ENCODE results near the gene TTLL5.

The TTLL5 gene

DNA sequence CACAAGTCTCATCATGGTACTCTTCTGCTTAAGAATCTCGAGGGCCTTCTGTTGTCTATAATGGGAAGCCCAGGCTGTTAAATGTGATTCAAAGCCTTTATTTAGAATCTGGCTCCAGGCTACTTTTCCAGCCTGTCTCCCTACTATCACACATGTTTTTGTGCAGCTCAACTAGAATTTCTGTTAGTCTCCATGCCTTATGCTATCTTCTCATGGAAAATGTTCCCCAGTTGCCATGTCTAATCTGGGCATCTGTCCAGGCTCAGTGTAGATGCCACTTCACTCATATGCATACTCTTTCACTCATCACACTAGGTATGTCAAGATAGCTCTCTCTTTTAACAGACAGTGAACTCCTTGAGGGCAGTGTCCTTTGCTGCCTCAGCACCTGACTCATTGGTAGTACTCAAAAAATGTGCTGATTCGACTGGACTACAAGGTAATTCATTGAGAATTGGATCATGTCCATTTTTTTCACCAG, 145.3 kb downstream of the TTLL5 start:
- DNase-seq: no peak

DNA sequence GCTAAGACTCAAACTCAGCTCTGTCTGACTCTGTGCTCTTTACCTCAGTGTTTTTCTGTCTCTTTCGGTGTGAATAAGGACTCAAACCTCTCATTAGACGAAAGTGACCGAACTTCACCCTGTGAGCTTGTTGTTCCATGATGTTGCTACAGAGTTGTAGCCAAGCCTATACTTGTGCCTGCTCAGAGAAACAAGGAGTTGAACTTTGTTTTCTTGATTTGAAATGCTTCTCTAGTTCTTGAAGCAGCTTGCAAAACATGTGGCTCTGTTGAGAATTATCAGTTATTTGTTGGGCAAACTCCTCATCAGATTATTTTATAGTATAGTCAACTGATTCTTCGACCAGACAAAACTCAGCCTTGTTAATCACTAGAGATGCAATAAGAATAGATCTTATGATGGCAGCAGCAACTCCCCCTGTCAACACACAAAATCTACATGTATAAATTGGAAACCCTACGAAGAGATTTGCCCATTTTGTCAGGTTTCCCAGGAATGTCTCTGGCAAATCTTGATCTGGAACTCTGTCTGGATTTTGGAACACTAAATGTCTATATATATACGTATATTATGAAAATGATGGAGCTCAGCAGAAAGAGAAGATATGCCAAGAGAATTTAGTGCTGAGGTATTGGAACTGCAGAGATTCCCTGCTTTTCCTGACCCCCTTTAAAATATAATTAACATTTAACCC, 146.8 kb downstream of the TTLL5 start:
- no peak for DNase-seq

GRCh38 chr14:75811136-75811829, 150.2 kb downstream of the TTLL5 start:
- no peak for DNase-seq

DNA sequence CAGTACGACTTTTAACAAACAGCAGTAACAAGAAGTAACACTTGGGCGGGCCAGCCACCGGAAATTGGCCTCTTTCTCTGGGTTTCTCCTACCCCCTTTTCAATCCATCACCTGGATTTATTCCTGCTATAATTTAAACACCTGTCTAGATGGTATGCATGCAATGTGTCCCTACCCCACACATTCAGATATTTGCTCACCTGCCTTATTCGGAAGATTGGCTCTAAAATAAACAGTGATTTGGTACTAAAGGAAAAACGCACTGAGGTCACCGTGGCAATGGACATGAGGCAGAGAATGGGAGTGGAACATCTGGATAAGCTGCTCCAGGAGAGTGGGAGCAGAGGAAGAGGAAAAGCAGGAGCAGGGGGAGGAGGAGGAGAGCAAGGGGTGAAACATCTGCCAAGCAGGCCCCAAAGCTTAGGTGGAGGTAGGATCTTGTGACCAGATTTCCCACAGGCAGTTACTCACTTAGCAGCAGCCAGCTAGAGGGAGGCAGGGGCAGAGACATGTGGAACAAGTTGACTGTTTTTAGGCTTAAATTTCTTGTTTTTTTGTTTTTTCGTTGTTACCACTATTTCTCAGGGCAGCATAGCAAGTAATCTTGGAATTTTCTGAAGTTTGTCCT, 150.9 kb downstream of the TTLL5 start:
- peak in 2 of 3 experiments; percentile 85 to 97 for DNase-seq

DNA sequence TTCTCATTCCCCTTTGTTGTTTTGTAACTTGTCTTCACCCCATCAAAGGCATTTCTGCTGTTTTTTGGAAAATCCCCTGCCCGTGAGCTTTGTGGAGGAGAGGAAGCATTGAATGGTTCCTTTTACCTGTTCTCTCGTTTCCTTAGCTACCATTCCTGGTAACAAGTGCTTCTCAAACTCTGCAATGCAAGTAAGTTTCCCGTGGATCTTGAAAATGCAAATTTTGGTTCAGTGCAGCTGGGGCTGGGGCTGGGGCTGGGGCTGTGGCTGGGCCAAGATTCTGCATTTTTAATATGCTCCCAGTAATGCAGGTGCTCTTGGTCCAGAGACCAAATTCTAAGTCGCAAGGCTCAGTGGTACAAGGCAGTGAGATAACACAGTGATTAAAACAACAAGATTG, 151.6 kb downstream of the TTLL5 start:
- no peak for DNase-seq

- DNase-seq: no peak
Measured at GRCh38 chr14:75820761-75821160, 159.7 kb downstream of the TTLL5 start.

- peak in 2 of 3 experiments; percentile 46 to 93 for DNase-seq
Measured at GRCh38 chr14:75821831-75822521, 160.9 kb downstream of the TTLL5 start.

- no peak for DNase-seq
Measured at GRCh38 chr14:75822522-75823141, 161.6 kb downstream of the TTLL5 start.

- DNase-seq: no peak
Measured at GRCh38 chr14:75823334-75823733, 162.3 kb downstream of the TTLL5 start.

DNA sequence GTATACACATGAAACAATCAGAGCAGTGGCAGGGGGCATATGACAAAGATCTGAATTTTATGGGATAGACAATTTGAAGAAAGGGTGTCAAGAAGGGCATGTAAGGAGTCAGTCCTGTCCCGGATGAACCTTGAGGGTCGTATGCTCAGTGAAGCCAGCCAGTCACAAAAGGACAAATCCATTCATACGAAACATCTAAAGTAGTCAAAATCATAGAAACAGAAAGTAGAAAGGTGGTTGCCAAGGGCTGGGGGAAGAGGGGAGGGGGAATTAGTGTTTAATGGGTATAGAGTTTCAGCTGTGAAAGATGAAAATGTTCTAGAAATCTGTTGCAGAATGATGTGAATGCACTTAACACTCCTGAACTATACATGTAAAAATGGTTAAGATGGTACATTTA, 163.3 kb downstream of the TTLL5 start:
- DNase-seq: no peak

- no peak for DNase-seq
Measured at GRCh38 chr14:75825147-75825592, 164.1 kb downstream of the TTLL5 start.

GRCh38 chr14:75826599-75826998, 165.6 kb downstream of the TTLL5 start:
- no peak for DNase-seq

DNA sequence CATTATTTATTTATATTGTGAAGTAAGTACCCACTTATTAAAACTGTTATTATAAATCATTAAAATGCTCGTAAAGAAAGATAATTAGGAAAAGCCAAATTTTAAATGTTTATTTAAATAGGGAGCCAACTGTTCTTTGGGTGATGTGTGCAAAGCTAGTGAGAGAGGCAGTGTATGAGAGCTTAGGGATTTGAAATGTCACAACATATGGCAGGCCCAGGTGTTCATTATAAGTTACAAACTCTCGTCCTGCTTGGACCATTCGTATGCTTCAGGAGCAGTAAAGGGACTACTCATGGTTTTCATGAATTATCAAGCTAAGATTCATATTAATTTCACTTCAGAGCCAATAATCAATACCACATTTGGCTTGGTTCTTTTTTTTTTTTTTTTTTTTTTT, 166.3 kb downstream of the TTLL5 start:
- DNase-seq: peak in 1 of 3 experiments; percentile 23

- DNase-seq: no peak
Measured at GRCh38 chr14:75829316-75829715, 168.3 kb downstream of the TTLL5 start.

DNA sequence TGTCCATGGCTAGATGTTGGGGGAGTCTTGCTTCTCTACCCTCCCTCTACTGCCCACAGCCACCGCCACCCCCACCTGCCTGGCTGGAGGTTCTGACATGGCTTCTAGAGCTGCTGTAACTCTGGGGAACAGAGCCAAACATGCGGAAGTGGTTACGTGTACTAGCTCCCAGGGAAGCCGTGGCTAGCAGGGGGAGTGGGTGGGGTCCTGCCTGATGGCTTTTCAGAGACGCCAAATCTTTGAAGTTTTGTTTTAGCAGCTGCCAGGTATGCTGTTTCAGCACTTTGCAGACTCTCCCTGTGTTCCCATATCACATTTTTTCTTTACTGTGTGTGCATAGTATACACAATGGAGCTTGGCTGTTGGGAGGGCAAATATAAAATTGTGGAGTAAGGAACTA, 170.4 kb downstream of the TTLL5 start:
- peak in 2 of 3 experiments; percentile 50 to 77 for DNase-seq

GRCh38 chr14:75831952-75832351, 170.9 kb downstream of the TTLL5 start:
- peak in 2 of 3 experiments; percentile 45 to 71 for DNase-seq

DNA sequence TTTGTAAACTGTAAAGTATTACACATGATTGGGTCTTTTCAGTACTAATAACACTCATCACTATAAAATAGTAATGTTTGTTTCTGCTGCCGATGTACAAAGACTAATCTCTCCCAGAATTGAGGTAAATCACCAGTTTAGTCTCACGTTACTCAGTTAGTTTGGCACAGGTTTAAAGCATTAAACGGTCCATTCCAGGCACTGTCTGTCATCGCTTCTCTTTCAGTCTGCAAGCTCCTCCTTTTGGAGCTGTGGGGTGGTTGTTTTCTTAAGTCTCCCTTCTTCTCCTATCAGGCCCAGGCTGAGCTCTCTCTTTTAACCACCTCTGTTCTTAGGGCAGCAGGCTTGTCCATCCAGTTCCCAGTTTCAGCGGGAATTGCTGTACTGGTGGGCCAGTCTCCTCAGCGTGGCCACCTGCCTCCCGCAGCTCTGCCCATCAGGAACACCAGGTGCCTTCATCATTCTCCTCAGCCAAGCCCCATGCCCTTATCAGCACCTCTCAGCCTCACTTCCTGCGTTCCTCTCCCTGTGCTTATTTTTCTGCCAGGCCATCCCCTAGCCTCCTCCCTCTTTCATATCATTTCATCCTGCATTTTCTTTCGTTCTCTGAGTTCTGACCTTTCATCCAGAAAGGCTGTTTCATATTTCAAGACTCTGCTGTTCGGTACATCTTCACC, 171.7 kb downstream of the TTLL5 start:
- peak in 2 of 3 experiments; percentile 19 to 49 for DNase-seq

- DNase-seq: no peak
Measured at GRCh38 chr14:75833326-75834020, 172.4 kb downstream of the TTLL5 start.

DNA sequence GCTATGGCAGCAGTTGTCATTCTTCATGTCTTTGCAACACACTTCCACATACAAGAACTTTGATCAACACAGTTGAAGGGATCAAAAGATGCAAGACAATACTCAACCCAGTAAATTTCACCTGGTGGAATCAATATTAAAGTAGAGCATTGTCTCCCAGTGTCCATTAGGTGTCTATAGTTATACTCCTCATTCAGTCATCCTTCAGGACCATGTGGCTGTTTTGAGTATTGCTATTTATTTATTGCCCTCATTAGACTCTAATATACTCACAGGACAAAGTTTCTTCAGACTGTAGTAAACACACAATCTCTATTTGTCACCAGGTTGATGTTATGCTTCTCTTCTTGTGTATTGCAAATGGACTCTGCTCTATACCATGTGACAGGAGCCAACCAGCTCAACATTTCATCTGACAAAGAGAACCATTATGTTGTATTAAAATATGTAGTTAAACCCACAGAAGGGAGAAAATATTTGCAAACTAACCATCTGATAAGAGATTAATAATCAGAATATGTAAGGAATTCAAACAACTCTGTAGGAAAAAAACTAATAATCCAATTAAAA, 174.2 kb downstream of the TTLL5 start:
- DNase-seq: no peak

DNA sequence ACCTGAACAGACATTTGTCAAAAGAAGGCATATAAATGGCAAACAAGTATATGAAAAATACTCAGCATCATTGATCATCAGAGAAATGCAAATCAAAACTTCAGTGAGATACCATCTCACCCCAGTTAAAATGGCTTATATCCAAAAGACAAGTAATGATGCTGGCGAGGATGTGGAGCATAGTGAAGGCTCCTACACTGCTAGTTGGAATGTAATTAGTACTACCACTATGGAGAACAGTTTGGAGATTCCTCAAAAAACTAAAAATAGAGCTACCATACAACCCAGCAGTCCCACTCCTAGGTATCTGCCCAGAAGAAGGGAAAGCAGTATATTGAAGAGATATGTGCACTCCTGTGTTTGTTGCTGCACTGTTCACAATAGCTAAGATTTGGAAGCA, 174.7 kb downstream of the TTLL5 start:
- DNase-seq: no peak

GRCh38 chr14:75837151-75837787, 176.2 kb downstream of the TTLL5 start:
- DNase-seq: no peak
